HG02884 (cell line): ENCODE data around the gene C15orf61.

ENCODE experiments used
- ATAC-seq: cut with Tn5 transposase; IDR thresholded peaks from one replicate; pipeline ENCODE4 v1.9.1; 2021; ENCODE audit warnings: mild to moderate bottlenecking, moderate library complexity; ENCODE audit not compliant: unreplicated experiment

Gene C15orf61

GRCh38 chr15:67579164-67579563 is 58.2 kb downstream of the C15orf61 start:
- no peak for ATAC-seq
